Lower leg skin (tissue), 3 donors: ENCODE data around the gene CD59.

Source experiments
- CTCF ChIP-seq, 3 donors: fragments of 450-650 bp; IDR thresholded peaks; one replicate each; pipeline ENCODE4 v1.5.1; 2016; ENCODE audit warnings: antibody characterized with exemption in 3 of 3, mild to moderate bottlenecking in 3 of 3, moderate library complexity in 2 of 3
- POLR2A ChIP-seq, 2 donors: fragments of 450-650 bp; IDR thresholded peaks; one replicate each; pipeline ENCODE4 v1.6.1; 2016 to 2017; ENCODE audit warnings: antibody characterized with exemption in 2 of 2, mild to moderate bottlenecking in 1 of 2, moderate library complexity in 1 of 2

- no peak for TF ChIP-seq CTCF (IDR thresholded peaks at IDR 0.05)
- no peak for TF ChIP-seq POLR2A (IDR thresholded peaks at IDR 0.05)
Measured at GRCh38 chr11:33674035-33674814, 62.0 kb downstream of the CD59 start.
